ENCODE measurements around the gene GSTO1. TPM values are rescaled to one million over a fixed set of nuclear protein-coding genes. Genes with fewer than 3 reads are reported as not detected.

GSTO1 gene
- total and polyA plus RNA-seq, 11 donors, result 194 to 699 (median 224) TPM

DNA sequence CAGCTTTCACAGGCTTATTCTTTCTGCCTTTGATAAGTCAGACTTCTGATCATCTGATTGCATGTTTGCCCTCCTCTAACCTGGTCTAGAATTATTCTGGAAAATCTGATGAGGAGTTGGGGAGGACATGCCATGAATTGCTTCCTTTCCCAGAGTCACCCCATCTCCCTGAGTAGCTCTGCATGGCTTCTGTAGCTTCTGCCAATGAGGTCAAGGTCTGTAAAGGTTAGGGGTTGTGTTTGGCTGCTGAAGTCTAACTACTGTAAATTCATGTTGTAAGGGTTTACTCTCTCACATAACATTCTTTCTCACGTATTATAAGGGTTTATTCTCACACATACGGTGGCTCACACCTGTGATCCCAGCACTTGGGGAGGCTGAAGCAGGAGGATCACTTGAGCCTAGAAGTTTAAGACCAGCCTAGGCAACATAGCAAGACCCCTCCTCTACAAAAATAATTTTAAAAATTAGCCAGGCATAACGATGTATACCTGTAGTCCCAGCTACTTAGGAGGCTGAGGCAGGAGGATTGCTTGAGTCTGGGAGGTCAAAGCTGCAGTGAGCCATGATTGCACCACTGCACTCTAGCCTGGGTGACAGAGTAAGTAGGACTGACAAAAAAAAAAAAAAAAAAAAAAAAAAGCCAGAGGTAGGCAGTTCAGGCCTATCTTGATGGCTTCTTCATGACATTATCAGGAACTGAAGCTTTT, 25.0 kb downstream of the GSTO1 start:
- TF ChIP-seq CTCF (IDR thresholded peaks at IDR 0.05), result no peak
- no peak for TF ChIP-seq POLR2A (IDR thresholded peaks at IDR 0.05)
- Histone ChIP-seq H3K4me1 (peaks cover 0 to 4% (median 0%) of the 10 kb centered on the region in 12 donors), H3K9me3 (no peaks in the 10 kb centered on the region), H3K4me3 (no peak overlapping the region), H3K36me3 (no peaks in the 10 kb centered on the region), H3K27me3 (peaks cover 0 to 14% (median 4%) of the 10 kb centered on the region in 9 donors), H3K27ac (no peak overlapping the region)
- WGBS, 4 donors, result 94 to 97% (median 95%) methylated on average over 3 of the region's 3 CpGs
- no peak for DNase-seq
- no peak for ATAC-seq
- intact Hi-C loops (cut with DNase I), result no loop called here

DNA sequence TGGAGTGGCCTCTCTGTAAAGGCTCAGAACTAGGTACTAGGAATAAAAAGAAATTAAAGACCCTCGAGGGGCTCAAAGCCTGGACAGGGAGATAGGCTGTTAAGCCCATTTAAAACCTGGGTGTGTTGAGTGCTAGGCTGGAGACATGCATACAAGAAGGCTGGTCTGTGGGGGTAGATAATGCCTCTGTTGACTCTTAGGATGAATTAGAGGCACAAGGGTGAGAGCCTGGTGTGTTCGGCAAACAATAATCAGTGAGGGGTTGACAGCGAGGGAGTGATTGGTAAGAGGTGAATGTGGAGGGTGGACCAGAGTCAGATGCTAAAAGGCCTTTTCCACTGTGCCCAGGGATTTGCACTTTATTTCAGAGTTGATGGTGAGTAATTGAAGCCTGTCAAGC, 27.0 kb downstream of the GSTO1 start:
- intact Hi-C loops (cut with DNase I), result no loop called here

GRCh38 chr10:104284846-104285245, 30.2 kb downstream of the GSTO1 start:
- Histone ChIP-seq H3K36me3 (no peaks in the 10 kb centered on the region), H3K27me3 (no peaks in the 10 kb centered on the region), H3K4me1 (no peaks in the 10 kb centered on the region), H3K27ac (no peak overlapping the region), H3K9me3 (no peaks in the 10 kb centered on the region), H3K4me3 (no peak overlapping the region)
- WGBS, 4 donors, result 87 to 92% (median 88%) methylated on average over 7 of the region's 7 CpGs
- no peak for DNase-seq
- no peak for TF ChIP-seq CTCF (IDR thresholded peaks at IDR 0.05)
- no peak for TF ChIP-seq POLR2A (IDR thresholded peaks at IDR 0.05)
- no peak for ATAC-seq
- intact Hi-C loops (cut with DNase I), result no loop called here

More for the DNA sequence above, 27.0 kb downstream of the GSTO1 start:
- Histone ChIP-seq H3K36me3 (no peaks in the 10 kb centered on the region), H3K27ac (no peak overlapping the region), H3K4me3 (no peak overlapping the region), H3K9me3 (no peaks in the 10 kb centered on the region), H3K4me1 (no peaks in the 10 kb centered on the region), H3K27me3 (peaks cover 0 to 6% (median 0%) of the 10 kb centered on the region in 9 donors)
- ATAC-seq (no peak), DNase-seq (no peak)
- 62 to 72% (median 67%) methylated on average over 3 of the region's 3 CpGs for WGBS, 4 donors
- no peak for TF ChIP-seq POLR2A (IDR thresholded peaks at IDR 0.05)

GRCh38 chr10:104286939-104287338, 32.2 kb downstream of the GSTO1 start:
- Histone ChIP-seq H3K4me3 (no peak overlapping the region), H3K27me3 (no peaks in the 10 kb centered on the region), H3K4me1 (peaks cover 0 to 11% (median 3%) of the 10 kb centered on the region in 12 donors), H3K27ac (no peak overlapping the region), H3K9me3 (no peaks in the 10 kb centered on the region), H3K36me3 (no peaks in the 10 kb centered on the region)
- TF ChIP-seq CTCF (IDR thresholded peaks at IDR 0.05) (no peak), POLR2A (IDR thresholded peaks at IDR 0.05) (no peak)
- intact Hi-C loops (cut with DNase I), result no loop called here
- DNase-seq (no peak), ATAC-seq (no peak)
- 73 to 89% (median 83%) methylated on average over 2 of the region's 2 CpGs for WGBS, 4 donors

DNA sequence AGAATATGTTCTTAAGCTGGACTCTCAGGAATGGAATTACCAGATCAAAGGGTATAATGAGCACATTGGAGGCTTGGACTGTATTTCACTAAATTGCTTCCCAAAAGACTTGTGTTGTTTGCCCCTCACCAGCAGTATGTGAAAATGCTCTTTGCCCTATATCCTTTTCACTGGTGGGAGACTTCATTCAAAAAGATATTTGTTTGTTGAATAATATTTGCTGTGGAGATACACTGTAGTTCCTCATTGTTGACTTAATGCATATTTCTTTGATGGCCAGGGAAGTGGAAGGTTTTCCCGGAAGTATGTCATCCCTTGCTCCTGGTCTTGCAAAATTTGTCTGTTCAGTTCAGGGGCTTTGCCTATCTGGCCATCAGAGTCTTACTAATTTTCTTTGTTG, 33.7 kb downstream of the GSTO1 start:
- Histone ChIP-seq H3K4me1 (peaks cover 0 to 23% (median 5%) of the 10 kb centered on the region in 12 donors), H3K27ac (no peak overlapping the region), H3K9me3 (no peaks in the 10 kb centered on the region), H3K27me3 (no peaks in the 10 kb centered on the region), H3K4me3 (no peak overlapping the region), H3K36me3 (no peaks in the 10 kb centered on the region)
- no peak for DNase-seq
- no peak for TF ChIP-seq CTCF (IDR thresholded peaks at IDR 0.05)
- TF ChIP-seq POLR2A (IDR thresholded peaks at IDR 0.05), result no peak
- WGBS, 4 donors, result 65 to 75% (median 66%) methylated on average over 1 of the region's 1 CpG
- no peak for ATAC-seq
- intact Hi-C loops (cut with DNase I), result no loop called here

Data from heart left ventricle (tissue), 16 donors.